ENCODE results near the gene GSN.

GSN gene

DNA sequence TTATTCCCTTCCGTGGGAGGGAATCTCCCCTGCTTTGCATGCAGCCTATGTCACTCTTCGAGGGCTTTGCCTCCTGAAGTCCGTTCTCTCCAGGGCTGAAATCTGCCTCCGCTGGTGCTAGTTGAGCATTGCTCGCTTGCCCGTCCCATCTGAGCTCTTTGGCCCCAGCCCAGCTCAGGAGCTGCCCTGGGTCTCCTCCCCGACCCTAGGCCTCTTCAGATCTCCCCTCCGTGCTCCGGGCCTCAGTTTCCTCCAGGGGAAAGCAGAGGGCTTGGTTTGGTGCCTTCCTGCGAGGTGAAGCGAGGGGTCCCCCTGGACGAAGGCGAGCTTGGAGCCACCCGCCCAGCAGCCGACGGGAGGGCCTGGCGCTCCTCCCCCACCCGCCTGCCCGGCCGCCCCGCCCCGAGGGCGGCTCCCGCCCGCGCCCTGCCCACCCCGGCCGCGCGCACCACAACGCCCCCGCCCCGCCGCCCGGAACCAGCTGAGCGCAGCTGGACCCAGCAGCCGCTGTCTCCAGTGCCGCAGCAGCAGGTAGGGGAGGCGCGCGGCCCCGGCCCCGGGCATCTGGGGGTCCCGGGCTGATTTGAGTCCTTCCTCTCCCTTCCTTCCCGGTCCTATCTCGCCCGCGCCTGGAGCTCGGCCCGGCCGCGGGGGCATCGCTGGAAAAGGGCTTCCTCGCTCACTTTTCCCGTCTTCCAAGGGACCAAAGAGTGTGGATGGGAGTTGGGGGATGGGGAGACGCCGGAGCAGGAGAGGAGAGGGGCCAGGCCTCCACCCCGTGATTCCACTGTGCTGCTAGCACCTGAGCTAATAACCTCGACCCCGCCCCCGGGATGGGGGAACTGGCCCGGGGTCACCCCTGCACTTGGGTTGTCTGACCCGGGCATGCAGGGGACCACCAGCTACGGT is at the start of gene GSN:
GSN (plus strand) TSS at position 474 of the 909 bp plus-strand sequence. CDS start 33,810 bp downstream, outside the sequence.
- DNase-seq = peak; percentile 70

DNA sequence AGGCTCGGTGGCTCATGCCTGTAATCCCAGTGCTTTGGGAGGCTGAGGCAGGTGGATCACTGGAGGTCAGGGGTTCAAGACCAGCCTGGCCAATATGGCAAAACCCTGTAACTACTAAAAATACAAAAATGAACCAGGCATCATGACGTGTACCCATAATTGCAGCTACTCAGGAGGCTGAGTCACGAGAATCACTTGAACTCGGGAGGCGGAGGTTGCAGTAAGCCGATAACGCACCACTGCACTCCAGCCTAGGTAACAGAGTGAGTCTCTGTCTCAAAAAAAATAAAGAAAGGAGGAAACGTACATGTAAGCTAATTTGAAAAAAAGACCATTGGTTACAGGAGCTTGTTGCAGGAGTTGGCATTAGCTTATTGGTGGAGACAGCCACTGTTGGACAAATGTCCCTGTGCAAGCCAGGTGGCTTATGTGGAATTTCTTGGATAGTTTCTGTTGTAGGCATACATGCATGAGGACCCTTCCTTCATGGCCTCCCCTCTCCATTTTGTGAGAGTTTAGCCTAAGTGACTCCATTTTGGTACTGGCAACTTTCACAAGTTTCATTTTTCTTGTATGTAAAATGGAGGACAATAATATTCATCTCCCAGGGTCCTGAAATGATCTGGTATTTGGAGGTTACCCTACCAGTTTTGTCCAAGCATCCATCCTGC is 49.5 kb upstream of the GSN start:
- no peak for DNase-seq

DNA sequence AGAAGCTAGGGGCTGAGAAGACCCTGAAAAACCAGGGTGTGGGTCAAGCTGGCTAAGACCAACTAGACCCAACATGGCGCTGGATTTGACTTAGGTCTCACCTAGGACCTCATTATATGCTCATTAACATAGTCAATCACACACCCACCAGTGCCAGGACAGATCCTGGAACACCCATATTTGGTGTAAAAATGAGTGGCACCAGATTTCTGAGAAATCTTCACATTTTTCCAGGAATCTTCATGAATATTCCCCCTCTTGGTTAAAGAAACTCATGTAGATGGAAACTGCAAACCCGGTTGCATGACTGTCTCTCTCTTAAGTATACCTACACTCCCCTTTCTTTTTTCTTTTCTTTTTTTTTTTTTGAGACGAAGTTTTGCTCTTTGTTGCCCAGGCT is 48.4 kb upstream of the GSN start:
- DNase-seq = no peak

DNA sequence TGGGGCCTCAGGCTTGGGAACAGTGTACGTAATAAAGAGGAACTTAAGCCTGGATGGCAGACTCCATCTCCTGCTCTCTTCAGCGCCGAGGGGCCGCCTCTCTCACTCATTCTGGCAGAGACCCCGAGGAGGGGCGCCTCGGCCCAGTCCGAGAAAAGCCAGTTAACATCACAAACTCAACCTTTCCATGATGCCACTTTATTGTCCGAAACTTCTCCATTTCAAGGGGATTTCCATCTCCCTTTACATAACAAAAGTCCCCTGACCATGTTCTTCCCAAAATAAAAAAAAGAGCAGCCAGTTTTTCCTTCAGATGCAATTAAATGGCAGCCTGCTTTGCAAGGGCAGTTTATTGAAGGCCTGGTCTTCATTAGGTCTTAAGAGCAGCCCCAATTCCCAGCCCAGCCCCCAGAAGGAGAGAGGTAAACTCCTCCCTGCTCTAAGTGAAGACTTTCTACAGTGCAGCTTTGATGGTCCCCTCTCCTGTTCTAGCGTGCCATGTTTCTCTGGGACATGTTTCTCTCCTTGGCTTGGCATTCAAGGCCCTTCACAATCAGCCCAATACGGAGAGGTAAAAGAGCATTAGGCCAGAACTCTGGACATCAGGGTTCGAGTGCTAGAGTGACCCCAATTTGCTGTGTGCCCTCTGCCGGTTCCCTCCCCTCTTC is 46.8 kb upstream of the GSN start:
- no peak for DNase-seq

DNA sequence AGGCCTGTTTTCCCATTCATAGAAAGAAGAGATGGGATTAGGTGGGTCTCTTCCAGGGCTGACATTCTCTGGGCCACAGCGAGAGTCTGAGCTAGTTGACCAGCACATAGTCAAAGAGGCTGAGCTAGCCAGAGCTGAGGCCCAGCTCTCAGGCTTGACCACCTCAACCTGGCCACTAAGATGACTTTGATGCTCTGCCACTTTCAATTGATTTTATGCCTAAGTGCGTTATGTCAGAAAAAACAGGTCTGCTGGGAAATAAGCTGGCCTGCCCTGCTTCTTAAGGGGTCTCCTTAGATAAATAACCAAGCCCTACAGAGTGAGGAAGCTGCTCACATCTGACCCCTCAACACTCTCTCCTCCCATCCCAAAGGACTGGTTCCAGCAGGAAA is 46.3 kb upstream of the GSN start:
- no peak for DNase-seq

DNA sequence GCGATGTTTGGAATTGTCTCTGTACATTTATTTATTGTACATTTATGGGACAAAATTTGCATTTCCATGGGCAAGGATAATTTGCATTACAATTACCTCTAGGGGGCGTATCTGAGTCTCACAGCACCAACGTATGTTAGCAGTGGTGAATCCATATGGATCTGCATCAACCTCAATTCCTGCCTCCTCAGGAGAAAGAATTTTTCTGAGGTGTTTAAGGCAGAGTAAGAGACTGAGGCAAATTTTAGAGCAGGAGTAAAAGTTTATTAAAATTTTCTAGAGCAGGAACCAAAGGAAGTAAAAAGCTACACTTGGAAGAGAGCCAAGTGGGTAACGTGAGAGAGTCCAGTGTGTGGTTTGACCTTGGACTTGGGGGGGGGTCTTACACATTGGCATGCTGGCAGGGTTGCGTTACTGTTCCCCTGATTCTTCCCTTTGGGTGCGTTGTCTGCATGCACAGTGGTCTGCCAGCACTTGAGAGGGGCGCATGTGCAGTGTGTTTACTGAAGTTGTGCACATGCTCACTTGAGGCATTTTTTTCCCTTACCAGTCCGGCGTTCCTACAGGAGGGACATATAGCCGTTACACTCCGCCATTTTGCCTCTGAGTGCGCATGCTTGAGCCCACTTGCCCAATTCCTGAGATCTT is 45.3 kb upstream of the GSN start:
- peak; percentile 4 for DNase-seq

DNA sequence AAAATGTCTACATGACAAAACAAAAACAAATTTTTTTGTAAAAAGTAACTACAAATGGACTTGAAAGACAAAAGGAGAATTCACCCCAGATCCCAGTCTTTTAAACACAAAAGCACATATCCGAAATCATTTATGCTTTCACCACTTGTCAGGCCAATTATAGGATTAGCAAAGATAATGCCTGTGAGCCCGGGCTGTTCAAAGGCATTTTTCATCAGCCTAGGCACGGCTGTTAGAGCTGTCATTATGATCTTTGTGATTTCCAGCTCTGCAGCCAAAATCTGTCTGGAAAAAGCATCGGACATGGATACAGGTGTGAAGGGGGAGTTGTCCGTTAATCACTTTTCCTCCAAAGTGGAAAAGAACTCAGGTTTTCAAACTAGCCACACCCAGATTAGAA is 42.7 kb upstream of the GSN start:
- DNase-seq = no peak

DNA sequence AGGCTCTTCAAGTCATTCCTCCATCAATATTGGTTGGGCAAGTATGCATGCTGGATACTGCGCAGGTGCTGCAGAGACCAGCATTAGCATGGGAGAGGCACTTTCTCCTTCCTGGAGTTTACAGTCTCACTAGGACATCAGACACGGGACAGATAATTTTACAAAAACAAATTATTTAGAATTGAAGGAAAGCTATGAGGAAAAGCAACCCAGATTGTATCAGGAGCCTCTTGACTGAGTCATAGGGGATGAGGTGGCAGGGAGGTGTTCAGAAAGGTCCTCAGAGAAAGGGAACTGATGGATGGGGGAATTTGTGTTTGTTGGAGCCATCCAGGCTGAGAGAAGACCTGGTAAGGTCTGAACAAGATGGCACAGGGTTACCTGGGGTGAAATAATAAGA is 41.8 kb upstream of the GSN start:
- DNase-seq = no peak

DNA sequence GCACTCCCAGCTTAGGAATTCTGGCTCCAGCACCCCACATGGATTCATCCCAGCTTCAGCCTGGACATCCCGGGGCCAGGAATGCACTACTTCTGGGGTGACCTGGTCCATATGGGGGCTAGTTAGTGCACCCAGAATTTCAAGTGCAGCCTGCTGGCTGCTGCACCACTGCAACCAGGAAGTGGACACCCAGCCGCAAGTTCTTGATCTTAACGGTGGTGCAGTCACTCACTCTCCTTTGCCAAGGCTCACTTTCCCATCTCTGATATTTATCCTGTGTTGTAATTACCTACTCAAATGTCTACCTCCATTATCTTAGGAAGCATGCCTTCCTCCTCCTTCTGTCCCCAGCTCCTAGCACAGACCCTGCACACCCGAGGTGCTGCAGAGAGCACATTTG is 40.1 kb upstream of the GSN start:
- DNase-seq = no peak

DNA sequence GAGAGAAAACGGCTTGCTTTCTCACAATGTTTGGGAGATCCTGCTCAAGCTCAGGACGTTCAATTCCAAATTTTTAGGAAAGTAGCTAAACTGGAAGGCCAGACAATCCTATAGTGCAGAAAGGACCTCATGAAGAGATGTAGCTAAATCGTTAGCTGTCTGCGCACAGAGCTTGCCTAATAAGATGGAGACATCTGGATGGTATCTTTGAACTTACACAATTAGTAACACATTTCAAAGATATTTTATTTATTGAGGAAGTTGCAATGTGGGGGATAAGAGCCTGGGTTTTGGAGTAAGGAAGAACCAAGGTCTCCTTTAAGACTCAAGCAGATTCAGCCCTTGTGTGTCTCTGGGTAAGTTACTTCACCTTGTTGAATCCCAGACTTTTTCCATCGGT is 37.7 kb upstream of the GSN start:
- DNase-seq = no peak

DNA sequence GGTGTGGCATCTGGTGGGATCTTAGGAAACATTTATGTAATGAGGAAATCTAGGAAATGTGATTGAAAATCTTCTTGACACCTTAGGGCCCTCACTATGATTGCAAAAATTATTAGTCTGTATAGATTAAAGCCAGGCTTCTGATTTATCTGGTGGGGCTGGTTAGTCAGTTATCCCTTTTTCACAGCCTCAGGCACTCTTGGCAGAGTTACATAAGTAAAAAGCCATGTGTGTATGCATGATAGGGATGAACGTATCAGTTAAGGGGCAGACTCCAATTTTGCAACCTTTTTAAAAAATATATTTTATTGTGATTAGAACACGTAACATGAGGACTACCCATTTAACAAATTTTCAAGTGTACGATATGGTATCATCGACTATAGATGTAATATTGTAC is 35.7 kb upstream of the GSN start:
- no peak for DNase-seq

DNA sequence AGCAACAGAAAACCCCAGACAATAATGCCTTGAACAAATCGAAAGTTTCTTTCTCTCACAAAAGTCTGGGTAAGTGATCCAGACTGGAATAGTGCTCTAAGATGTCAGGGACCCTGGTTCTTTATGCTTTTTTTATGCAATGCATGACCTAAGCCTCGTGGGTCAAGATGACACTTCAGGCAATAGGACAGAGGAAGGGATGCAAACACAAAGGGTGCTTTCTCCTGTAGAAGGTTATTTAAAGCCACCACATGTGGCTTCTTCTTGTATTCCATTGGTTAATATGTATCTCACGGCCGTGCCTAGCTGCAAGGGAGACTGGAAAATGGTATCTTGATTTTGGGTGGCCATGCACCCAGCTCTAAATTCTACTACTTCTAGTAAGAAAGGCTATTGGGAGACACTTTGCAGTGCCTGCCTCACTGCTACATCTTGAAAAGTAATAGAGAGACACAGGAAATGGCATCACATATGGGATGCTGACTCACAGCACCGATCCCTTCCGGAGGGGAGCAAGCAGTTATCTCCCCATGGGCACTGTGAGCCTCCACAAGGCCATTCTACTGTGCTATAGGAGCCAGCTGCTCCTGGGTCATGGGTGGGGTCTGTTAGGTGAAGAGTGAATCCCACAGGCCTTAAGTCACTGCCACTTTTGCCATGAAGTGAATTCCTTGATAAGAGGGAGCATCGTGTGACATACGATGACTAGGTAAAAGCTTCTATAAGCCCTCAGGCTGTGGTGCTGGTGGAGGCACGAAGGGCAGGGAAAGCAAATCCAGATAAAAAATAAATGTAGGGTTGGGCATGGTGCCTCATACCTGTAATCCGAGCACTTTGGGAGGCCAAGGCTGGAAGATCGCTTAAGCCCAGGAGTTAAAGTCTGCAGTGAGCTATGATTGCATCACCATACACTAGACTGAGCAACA is 33.8 kb upstream of the GSN start:
- no peak for DNase-seq

DNA sequence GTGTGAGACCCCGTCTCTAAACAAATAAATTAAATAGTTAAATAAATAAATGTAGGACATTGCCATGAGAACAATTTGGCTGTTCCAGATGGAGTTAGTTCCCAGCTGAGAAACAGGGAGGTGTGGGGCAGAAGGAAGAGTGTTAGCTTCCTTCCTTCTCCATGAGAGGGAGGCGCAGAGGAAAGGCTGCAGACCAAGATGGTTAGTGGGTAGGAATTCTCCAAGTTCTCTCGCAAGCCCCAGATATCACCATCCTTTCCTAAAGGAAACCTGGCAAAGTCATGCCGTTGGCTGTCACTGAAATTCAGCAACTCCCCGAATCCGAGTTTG is 33.2 kb upstream of the GSN start:
- no peak for DNase-seq

DNA sequence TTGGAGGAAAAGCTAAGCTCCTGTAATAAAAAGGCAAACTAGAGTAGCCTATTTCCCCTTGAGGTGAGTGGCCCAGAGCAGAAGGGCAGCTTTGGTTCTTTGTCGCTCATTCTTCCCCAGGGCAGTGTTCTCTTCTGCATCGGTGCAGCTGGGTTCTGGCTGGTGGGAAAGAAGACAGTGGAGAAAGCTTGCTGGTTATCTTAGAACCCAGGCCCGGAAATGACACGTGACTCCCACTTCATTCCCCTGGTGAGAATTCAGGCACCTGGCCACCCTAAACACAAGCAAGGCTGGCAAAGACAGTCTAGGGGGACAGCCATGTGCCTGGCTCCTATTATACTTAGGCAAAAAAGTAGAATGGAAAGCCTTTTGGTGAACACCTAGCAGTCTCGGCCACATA is 32.5 kb upstream of the GSN start:
- DNase-seq = no peak

DNA sequence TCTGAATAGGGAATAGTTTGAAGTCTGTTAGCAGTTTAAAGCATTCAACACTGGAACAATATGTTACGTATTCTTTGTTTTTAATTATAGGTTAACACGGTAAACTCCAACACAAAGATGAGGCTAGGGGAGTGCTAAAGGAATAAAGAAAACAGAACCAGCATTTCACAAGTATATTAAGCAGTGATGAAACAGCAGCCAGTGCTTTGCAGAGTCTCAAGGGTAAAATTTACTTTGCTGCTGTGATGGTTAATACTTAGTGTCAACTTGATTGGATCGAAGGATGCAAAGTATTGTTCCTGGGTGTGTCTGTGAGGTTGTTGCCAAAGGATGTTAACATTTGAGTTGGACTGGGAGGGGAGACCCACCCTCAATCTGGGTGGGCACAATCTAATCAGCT is 30.0 kb upstream of the GSN start:
- no peak for DNase-seq

DNA sequence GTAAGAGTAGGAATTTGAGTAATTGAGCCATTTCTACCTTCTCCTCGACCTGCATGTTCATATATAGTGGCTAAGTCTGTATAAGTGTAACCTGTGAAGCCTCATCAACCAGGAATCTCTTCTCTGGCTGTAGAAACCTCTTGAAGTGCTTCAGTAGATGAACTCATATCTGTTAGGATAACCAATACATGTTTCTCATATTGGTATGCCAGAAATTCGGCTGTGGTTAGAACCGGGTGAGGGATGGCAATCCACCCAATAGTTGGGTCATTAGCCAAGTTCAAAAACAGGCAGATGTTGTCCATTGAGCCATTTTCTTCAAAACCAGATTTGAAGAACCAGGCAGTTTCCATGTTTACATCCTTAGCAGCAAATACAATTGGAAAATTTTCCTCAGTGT is 28.9 kb upstream of the GSN start:
- DNase-seq = no peak

DNA sequence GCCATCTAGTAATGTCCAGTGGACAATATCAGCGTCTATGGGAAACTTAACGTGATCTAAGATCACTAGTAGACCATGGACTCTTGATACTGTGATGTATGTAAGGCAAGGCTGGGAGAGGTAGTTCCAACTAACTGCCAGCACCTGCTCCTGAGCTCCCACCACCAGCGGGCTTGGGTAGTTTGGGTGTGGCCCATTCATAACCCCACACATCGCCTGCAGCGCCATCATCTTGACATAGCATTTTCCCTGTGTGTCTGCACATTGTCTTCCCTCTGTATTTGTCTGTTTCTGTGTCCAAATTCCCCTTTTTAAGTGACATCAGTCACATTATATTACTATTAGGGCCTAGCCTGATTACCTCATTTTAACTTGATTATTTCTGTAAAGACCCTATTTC is 28.1 kb upstream of the GSN start:
- DNase-seq = no peak

DNA sequence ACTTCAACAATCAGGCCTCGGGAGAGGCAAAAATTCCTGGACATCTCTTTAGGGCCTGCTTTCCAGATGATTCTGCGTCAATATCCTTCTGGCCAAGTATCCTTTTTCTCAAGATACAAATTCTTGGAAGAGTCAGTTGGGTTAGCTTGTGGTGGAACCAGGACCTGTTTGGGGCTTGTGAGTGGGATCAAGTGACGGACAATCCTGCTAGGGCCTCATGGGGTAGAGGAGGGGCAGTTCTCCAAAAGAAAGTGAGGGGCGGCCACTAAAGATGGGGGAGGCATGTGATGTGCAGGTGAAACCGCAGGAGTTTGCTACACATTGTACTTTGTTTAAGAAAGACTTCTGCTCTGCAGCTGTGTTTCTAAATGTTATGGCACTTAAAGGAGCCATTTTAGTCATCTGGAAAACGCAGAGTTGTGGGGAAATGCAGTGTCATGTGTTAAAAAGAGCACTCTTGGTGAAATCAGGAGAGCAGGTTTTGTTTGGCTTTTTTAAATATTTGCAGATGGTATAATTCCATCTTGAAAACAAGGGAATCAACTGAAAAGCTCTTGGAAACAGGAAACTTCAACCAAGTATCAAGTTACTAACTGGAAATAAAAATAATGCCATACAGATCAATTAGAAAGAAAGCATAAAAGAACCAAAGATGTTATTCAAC is 27.4 kb upstream of the GSN start:
- no peak for DNase-seq

DNA sequence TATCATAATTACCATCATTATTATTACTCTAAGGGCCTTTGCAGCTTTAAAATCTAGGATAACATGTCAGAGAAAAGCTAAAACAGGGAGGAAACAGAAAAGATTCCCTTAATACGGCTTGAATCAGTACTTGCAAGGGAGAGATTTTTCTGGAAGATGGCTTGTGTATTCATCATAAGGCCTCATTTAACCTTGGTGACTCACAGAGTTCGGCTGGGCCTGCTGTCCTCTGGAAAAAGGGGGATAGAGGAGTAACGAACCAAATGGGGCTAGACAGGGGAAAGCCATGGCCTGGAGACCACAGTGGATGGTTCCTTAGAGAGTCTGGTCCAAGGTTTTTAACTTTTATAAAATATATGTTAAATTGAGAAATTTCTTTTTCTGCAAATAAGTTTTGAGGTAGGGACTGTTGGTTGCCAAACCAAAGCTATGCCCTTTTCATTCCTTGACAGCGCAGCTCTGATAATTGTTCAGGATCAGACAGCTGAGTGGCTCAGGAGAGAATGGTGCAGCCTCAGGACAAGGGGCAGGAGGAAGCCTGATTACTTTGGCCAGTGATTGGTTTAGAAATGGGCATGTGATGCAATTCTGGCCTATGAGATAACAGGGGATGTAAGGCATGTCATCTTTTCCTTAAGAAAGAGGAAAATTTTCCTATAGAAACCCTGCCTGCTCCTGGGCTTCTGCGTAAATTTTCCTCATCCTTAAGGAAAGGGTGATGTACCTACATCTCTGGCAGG is 25.6 kb upstream of the GSN start:
- no peak for DNase-seq

DNA sequence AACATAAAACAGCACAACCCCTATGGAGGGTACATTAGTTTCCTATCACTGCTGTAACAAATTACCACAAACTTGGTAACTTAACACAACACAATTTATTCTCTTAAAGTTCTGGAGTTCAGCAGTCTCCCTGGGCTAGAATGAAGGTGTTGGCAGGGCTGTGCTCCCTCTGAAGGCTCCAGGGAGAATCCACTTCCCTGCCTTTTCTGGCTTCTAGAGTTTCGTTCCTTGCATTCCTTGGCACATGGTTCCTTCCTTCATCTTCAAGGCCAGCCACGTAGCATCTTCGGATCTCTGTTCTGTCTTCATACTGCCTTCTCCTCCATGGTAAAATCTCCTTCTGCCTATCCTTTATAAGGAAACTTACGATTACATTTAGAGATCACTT is 25.0 kb upstream of the GSN start:
- no peak for DNase-seq

Data from DMS79 treated with DMSO at 0.1 percent for 48 hours (cell line).